Bronchial epithelial cell (primary cell): ENCODE data around the gene EPM2A. TPM values are rescaled to one million over a fixed set of nuclear protein-coding genes. Genes with fewer than 3 reads are reported as not detected.

ENCODE experiments used
- DNase-seq: peaks from one replicate; pipeline ENCODE4 v3.0.0-alpha.2; 2010; ENCODE audit warnings: low read depth
- FAIRE-seq: peaks from 2 replicates; lab custom pipeline; 2011; peaks lifted over from hg19 to GRCh38; lab: Jason Lieb, UNC
- H3K27me3 ChIP-seq: 2 replicates; pipeline ENCODE4 v1.5.1; 2011; ENCODE audit warnings: low read length; ENCODE audit not compliant: control insufficient read depth, insufficient read depth
- H3K36me3 ChIP-seq: 2 replicates; pipeline ENCODE4 v1.5.1; 2011; ENCODE audit warnings: low read length; ENCODE audit not compliant: control insufficient read depth, insufficient read depth
- H3K4me3 ChIP-seq: 2 replicates; pipeline ENCODE4 v1.5.1; 2011; ENCODE audit warnings: mild to moderate bottlenecking, low read depth, low read length, control low read depth
- total RNA-seq: library from RNA; depleted of rRNA; stranded (reverse); fragments of >200 nt; gene quantifications from 2 replicates; pipeline ENCODE4 v1.2.1, GENCODE V29; 2014
- TF ChIP-seq, protein P1 (sequence below): IDR thresholded peaks from 2 replicates; pipeline ENCODE4 v1.5.1; 2011; ENCODE audit warnings: mild to moderate bottlenecking, moderate library complexity, low read length, control low read depth, inconsistent platforms; ENCODE audit not compliant: insufficient read depth, severe bottlenecking

EPM2A gene
- total RNA-seq, 1 donor from 2014 or later: 3.7 TPM

DNA sequence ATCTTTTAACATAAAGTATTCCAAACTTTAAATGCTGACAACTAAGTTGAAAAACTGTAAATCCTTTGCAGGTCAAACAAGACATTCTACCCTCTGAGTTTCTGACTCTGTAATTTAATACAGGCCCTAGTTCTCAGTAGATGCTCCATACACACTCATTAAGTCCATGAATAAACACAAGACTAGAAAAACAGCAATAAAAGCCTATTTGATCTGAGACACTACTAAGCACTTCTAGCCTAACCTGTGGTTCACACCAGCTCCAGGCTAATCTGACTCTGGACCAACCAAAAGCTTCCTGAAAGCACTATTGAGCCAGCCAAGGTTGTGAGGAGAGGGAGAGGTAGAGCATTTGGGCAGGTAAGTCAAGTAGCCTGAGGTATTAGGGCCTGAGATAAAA is 103.9 kb downstream of the EPM2A start:
- TF ChIP-seq, protein P1, sequence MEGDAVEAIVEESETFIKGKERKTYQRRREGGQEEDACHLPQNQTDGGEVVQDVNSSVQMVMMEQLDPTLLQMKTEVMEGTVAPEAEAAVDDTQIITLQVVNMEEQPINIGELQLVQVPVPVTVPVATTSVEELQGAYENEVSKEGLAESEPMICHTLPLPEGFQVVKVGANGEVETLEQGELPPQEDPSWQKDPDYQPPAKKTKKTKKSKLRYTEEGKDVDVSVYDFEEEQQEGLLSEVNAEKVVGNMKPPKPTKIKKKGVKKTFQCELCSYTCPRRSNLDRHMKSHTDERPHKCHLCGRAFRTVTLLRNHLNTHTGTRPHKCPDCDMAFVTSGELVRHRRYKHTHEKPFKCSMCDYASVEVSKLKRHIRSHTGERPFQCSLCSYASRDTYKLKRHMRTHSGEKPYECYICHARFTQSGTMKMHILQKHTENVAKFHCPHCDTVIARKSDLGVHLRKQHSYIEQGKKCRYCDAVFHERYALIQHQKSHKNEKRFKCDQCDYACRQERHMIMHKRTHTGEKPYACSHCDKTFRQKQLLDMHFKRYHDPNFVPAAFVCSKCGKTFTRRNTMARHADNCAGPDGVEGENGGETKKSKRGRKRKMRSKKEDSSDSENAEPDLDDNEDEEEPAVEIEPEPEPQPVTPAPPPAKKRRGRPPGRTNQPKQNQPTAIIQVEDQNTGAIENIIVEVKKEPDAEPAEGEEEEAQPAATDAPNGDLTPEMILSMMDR: no peak
- FAIRE-seq: no peak

DNA sequence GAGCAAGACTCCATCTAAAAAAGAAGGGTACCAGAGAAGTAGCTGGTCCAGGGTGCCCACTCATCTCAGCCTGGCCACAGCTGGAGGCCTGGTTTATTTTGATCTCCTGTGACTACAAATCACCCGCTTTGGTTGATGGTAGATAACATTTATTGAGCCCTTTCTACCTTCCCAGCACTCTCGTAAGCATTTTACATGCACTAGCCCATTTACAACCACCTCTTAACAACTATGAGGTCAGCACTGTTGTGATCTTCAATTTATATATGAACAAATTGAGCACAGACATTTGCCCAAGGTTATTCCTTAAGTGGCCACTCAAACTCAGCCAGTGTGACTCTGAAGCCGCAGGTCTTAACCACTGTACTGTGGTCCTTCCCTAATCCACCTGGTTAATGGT is 104.7 kb downstream of the EPM2A start:
- DNase-seq (no peak), FAIRE-seq (no peak)
- H3K36me3 ChIP-seq: no peaks in the 10 kb centered on the region
- H3K27me3 ChIP-seq: no peaks in the 10 kb centered on the region
- TF ChIP-seq, protein P1: no peak
- no peak overlapping the region for H3K4me3 ChIP-seq

More for the DNA sequence above, 103.9 kb downstream of the EPM2A start:
- Histone ChIP-seq H3K27me3 (no peaks in the 10 kb centered on the region), H3K4me3 (no peak overlapping the region), H3K36me3 (no peaks in the 10 kb centered on the region)
- no peak for DNase-seq

DNA sequence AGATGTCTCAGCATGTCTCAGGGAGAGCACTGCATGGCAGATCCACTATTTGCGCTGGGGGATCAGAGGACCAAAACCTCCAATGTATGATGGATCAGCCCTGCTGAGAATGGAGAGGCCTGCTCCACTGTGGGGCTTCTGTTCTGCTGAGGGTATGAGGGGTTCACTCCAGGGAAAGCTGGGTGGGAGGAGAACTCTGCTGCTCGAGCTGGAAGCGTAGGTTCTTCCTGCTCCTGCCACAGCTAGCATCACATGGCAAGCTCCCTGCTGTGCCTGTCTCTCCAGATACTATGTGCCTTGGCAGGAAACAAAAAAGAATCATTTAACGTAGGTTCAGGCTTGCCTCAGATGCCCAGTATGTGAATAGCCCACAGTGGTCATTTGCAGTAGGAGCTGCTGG is 105.8 kb downstream of the EPM2A start:
- H3K4me3 ChIP-seq: no peak overlapping the region
- no peak for DNase-seq
- no peaks in the 10 kb centered on the region for H3K36me3 ChIP-seq
- TF ChIP-seq, protein P1: no peak
- H3K27me3 ChIP-seq: no peaks in the 10 kb centered on the region
- no peak for FAIRE-seq

DNA sequence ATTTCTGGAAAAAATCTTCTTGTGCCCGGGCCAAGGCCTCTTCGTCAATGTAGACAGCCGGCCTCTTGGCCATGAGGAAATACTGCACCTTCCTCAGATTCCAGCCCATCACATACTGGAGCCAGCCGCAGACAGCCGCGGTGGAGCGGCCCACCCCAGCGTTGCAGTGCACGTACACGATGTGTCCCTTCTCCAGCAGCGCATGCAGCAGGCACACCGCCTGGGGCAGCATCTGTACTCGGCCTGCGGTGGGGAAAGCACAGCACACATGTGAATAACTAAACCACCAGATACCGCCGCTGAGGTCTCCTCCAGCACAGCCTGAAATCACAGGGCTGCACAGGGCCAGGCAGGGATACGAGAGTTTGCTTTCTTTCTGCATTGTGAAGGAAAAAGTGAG is 107.9 kb downstream of the EPM2A start:
- FAIRE-seq (no peak), DNase-seq (no peak)
- TF ChIP-seq, protein P1: no peak
- H3K36me3 ChIP-seq: no peaks in the 10 kb centered on the region
- no peaks in the 10 kb centered on the region for H3K27me3 ChIP-seq
- H3K4me3 ChIP-seq: no peak overlapping the region

DNA sequence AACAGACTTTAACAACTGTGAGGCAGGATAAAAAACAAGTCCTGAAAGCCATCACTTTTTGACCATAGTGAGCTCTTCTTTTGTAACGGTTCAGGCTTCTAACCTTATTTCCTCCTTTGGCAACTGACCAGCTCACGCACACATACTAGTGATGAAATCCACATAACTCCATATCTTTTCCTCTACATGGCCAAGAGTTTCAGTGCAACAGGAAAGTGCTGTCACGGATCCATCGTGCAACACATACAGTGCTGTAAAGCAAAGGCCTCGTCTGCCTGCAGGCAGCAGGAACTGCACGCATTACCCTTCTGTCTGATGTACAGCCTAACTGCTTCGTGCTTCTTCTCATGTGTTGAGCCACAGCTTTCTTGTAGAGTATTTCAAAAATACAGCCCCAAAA is 108.5 kb downstream of the EPM2A start:
- no peaks in the 10 kb centered on the region for H3K27me3 ChIP-seq
- H3K4me3 ChIP-seq: no peak overlapping the region
- H3K36me3 ChIP-seq: no peaks in the 10 kb centered on the region
- FAIRE-seq (peak; percentile 52), DNase-seq (no peak)
- TF ChIP-seq, protein P1: no peak

DNA sequence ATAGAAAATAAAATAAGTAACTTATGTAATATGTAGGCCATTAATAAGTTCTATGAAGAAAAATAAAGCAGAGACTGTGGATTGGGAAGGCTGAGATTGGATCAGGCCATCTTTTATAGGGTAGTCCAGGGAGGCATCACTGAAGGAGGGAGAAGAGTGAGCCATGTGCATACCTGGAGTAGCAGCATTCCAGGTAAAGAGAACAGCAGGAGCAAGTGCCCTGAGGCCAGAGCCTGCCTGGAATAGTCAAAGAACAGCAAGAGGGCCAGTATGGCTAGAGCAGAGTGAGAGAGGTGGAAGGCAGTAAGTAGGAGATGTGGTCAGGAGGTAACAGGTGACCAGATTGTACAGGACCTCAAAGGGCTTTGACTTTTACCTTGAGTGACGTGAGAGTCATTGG is 112.1 kb downstream of the EPM2A start:
- DNase-seq: no peak
- H3K27me3 ChIP-seq: no peaks in the 10 kb centered on the region
- no peak overlapping the region for H3K4me3 ChIP-seq
- TF ChIP-seq, protein P1: no peak
- H3K36me3 ChIP-seq: no peaks in the 10 kb centered on the region
- no peak for FAIRE-seq
